HepG2 (cell line): ENCODE data around the gene LRP5. TPM values are rescaled to one million over a fixed set of nuclear protein-coding genes. Genes with fewer than 3 reads are reported as not detected.

ENCODE experiments used
- BCL3 ChIP-seq: sonication (generic); formaldehyde crosslinking; IDR thresholded peaks from 2 replicates; pipeline ENCODE4 v1.5.1; 2020; ENCODE audit warnings: mild to moderate bottlenecking, missing genetic modification reagents, moderate library complexity
- CHD4 ChIP-seq: fragments of 200-600 bp; sonication (generic); IDR thresholded peaks from 2 replicates; pipeline ENCODE4 v1.7.0; 2017; ENCODE audit warnings: mild to moderate bottlenecking, low read length, borderline replicate concordance
- FOXP1 ChIP-seq, 2 experiments: fragments of 450-650 bp in 1 of 2; IDR thresholded peaks; 2 replicates each; pipeline ENCODE4 v1.6.1; 2017 to 2018; ENCODE audit warnings: antibody characterized with exemption in 1 of 2
- HHEX ChIP-seq: IDR thresholded peaks from 2 replicates; pipeline ENCODE4 v1.6.1; 2016; ENCODE audit warnings: control low read depth
- HMGA1 ChIP-seq: sonication (generic); formaldehyde crosslinking; conservative IDR thresholded peaks from 2 replicates; pipeline ENCODE4 v1.4.0; 2020; ENCODE audit warnings: missing genetic modification reagents
- HNF4G ChIP-seq, 2 experiments: sonication (generic) in 1 of 2; formaldehyde crosslinking in 1 of 2; IDR thresholded peaks; 2 replicates each; pipeline versions ENCODE4 v1.4.0 to v1.6.1; 2011 to 2020; ENCODE audit warnings: borderline replicate concordance in 2 of 2, low read depth in 2 of 2, mild to moderate bottlenecking in 2 of 2, low read length in 1 of 2, missing genetic modification reagents in 1 of 2, moderate library complexity in 1 of 2
- HNRNPL ChIP-seq: fragments of 200-400 bp; formaldehyde crosslinking; IDR thresholded peaks from 2 replicates; pipeline ENCODE4 v1.6.1; 2017; ENCODE audit warnings: mild to moderate bottlenecking, low read depth, low read length
- NR1H2 ChIP-seq: sonication (generic); formaldehyde crosslinking; IDR thresholded peaks from 2 replicates; pipeline ENCODE4 v1.8.1; 2022; ENCODE audit warnings: low read depth, missing genetic modification reagents, borderline replicate concordance
- NR2F1 ChIP-seq, 2 experiments: fragments of 450-650 bp in 1 of 2; formaldehyde crosslinking in 1 of 2; IDR thresholded peaks; 2 replicates each; pipeline versions ENCODE4 v1.5.0 to v1.6.1; 2016 to 2020; ENCODE audit warnings: mild to moderate bottlenecking in 1 of 2, missing compliant biosample characterization in 1 of 2, missing genetic modification reagents in 1 of 2, moderate library complexity in 1 of 2
- PHF8 ChIP-seq: sonication (generic); formaldehyde crosslinking; IDR thresholded peaks from 2 replicates; pipeline ENCODE4 v1.5.0; 2020; ENCODE audit warnings: missing genetic modification reagents
- PRDM10 ChIP-seq: sonication (generic); formaldehyde crosslinking; IDR thresholded peaks from 2 replicates; pipeline ENCODE4 v1.4.0; 2020; ENCODE audit warnings: low read depth, missing genetic modification reagents
- SMYD3 ChIP-seq: sonication (generic); formaldehyde crosslinking; IDR thresholded peaks from 2 replicates; pipeline ENCODE4 v1.8.1; 2023; ENCODE audit warnings: mild to moderate bottlenecking, missing genetic modification reagents
- SP5 ChIP-seq: IDR thresholded peaks from 2 replicates; pipeline ENCODE4 v1.6.1; 2016; ENCODE audit warnings: low read depth, borderline replicate concordance
- TFDP1 ChIP-seq: IDR thresholded peaks from 2 replicates; pipeline ENCODE4 v1.6.1; 2016; ENCODE audit warnings: missing compliant biosample characterization, missing genetic modification reagents, borderline replicate concordance
- U2AF1 ChIP-seq: fragments of 200-400 bp; formaldehyde crosslinking; optimal IDR thresholded peaks from 2 replicates; pipeline ENCODE3; 2017; ENCODE audit warnings: mild to moderate bottlenecking, low read depth, low read length
- XRCC5 ChIP-seq: fragments of 200-400 bp; formaldehyde crosslinking; optimal IDR thresholded peaks from 2 replicates; pipeline ENCODE3; 2017; ENCODE audit warnings: mild to moderate bottlenecking, low read length
- ZBTB20 ChIP-seq: sonication (generic); formaldehyde crosslinking; IDR thresholded peaks from 2 replicates; pipeline ENCODE4 v1.8.1; 2023; ENCODE audit warnings: missing genetic modification reagents, low read depth, mild to moderate bottlenecking, borderline replicate concordance
- ZC3H13 ChIP-seq: sonication (generic); formaldehyde crosslinking; IDR thresholded peaks from 2 replicates; pipeline ENCODE4 v1.8.1; 2023; ENCODE audit warnings: mild to moderate bottlenecking, missing genetic modification reagents, moderate library complexity
- ZMYM3 ChIP-seq: sonication (generic); formaldehyde crosslinking; IDR thresholded peaks from 2 replicates; pipeline ENCODE4 v1.5.1; 2020; ENCODE audit warnings: mild to moderate bottlenecking, missing genetic modification reagents
- ZNF274 ChIP-seq: sonication (generic); formaldehyde crosslinking; IDR thresholded peaks from 2 replicates; pipeline ENCODE4 v1.5.1; 2020; ENCODE audit warnings: mild to moderate bottlenecking, missing genetic modification reagents
- ZNF556 ChIP-seq: sonication (generic); formaldehyde crosslinking; IDR thresholded peaks from 2 replicates; pipeline ENCODE4 v1.4.0; 2020; ENCODE audit warnings: mild to moderate bottlenecking, missing genetic modification reagents, borderline replicate concordance
- ZNF768 ChIP-seq: sonication (generic); formaldehyde crosslinking; IDR thresholded peaks from 2 replicates; pipeline ENCODE4 v1.4.0; 2020; ENCODE audit warnings: missing genetic modification reagents
- ZSCAN29 ChIP-seq: sonication (generic); formaldehyde crosslinking; conservative IDR thresholded peaks from 2 replicates; pipeline ENCODE4 v1.4.0; 2020; ENCODE audit warnings: mild to moderate bottlenecking, missing genetic modification reagents
- ZSCAN31 ChIP-seq: sonication (generic); formaldehyde crosslinking; IDR thresholded peaks from 2 replicates; pipeline ENCODE4 v1.5.0; 2020; ENCODE audit warnings: low read depth, mild to moderate bottlenecking, missing genetic modification reagents
- polyA plus RNA-seq, 8 experiments: library from polyadenylated mRNA; depleted of rRNA in 3 of 8; stranded (reverse) in 7 of 8; unstranded in 1 of 8; fragments of >200 nt; fragmentation: Illumina TruSeq in 4 of 8; extraction: Trizol in 4 of 8; gene quantifications; 2 replicates each; pipeline versions ENCODE4 v1.2.1 to v1.2.3, GENCODE V29; 2011 to 2016; ENCODE audit warnings: low read depth in 4 of 8, missing spikeins in 1 of 8, mixed read lengths in 1 of 8; ENCODE audit not compliant: insufficient read depth in 1 of 8
- total RNA-seq, 5 experiments: library from RNA; depleted of rRNA; stranded (reverse); fragments of >200 nt; fragmentation: Illumina TruSeq; extraction: Trizol; gene quantifications; 2 replicates each; pipeline ENCODE4 v1.2.3, GENCODE V29; 2016; ENCODE audit warnings: low read depth in 1 of 5

LRP5 gene
- total and polyA plus RNA-seq, 2 of the 13 experiments (the other 11 are each of a cell fraction or from before 2014, with no cell fraction given): 40.4 to 64.0 TPM

GRCh38 chr11:68331338-68331947 is 19.1 kb downstream of the LRP5 start (continued):
- TF ChIP-seq ZMYM3 (CRISPR knock-in tag): peak; percentile 82; the same call in 1 of the 2 replicates
- TF ChIP-seq HNF4G (IDR thresholded peaks at IDR 0.05; ENCODE audit: borderline replicate concordance, low read depth, low read length): peak; percentile 93
- peak; percentile 86 for TF ChIP-seq HNF4G (CRISPR knock-in tag; IDR thresholded peaks at IDR 0.05; ENCODE audit: borderline replicate concordance, low read depth)
- no peak for TF ChIP-seq PRDM10 (CRISPR knock-in tag)
- TF ChIP-seq ZBTB20 (CRISPR knock-in tag): peak; percentile 94; the same call in 1 of the 2 replicates
- no peak for TF ChIP-seq PHF8
- TF ChIP-seq FOXP1 (IDR thresholded peaks at IDR 0.05): 0 out of 2 replicates have a peak, but pooled peaks have one; percentile 10
- peak; percentile 59; the same call in 1 of the 2 replicates for TF ChIP-seq FOXP1 (CRISPR knock-in tag; IDR thresholded peaks at IDR 0.05)
- no peak for TF ChIP-seq ZC3H13 (CRISPR knock-in tag)
- TF ChIP-seq TFDP1 (CRISPR knock-in tag): no peak
- peak; percentile 56; the same call in 1 of the 2 replicates for TF ChIP-seq SMYD3 (CRISPR knock-in tag)
- no peak for TF ChIP-seq ZSCAN31 (CRISPR knock-in tag)
- 0 out of 2 replicates have a peak, but pooled peaks have one; percentile 25 for TF ChIP-seq HHEX (CRISPR knock-in tag)
- TF ChIP-seq ZSCAN29 (CRISPR knock-in tag): peak; percentile 87; the same call in 1 of the 2 replicates
- TF ChIP-seq NR2F1 (CRISPR knock-in tag; IDR thresholded peaks at IDR 0.05): 0 out of 4 replicates have a peak, but pooled peaks of 1 of the 2 experiments have one; percentile 35
- peak; percentile 14 for TF ChIP-seq XRCC5
- TF ChIP-seq SP5 (CRISPR knock-in tag): peak; percentile 95
- TF ChIP-seq ZNF274 (CRISPR knock-in tag): no peak
- TF ChIP-seq CHD4: no peak
- TF ChIP-seq HMGA1 (CRISPR knock-in tag): no peak
- no peak for TF ChIP-seq U2AF1
- TF ChIP-seq ZNF768 (CRISPR knock-in tag): peak; percentile 50; the same call in 1 of the 2 replicates
- TF ChIP-seq NR1H2 (CRISPR knock-in tag): no peak
- peak; percentile 74; the same call in 1 of the 2 replicates for TF ChIP-seq ZNF556
- TF ChIP-seq HNRNPL: 0 out of 2 replicates have a peak, but pooled peaks have one; percentile 42
- TF ChIP-seq BCL3: no peak
